Activated naive CD8-positive, alpha-beta T cell treated with anti-CD3 and anti-CD28 coated beads, Interleukin-2, amount 50 U/mL, for 24 hours (primary cell): ENCODE measurements around the gene ATOH7.
A peak's percentile ranks its signal among the peaks of the same experiment; 100 is the strongest.
"Not testable (repeated sequence)": the region's sequence is repeated elsewhere in the genome, so short reads cannot be mapped to it uniquely, and the experiment has no call there.

Experiments
- ATAC-seq: fragments of 150-1000 bp; cut with Tn5 transposase; one replicate; pipeline ENCODE4 v1.10.0; 2021
- DNase-seq: peaks from one replicate; pipeline ENCODE4 v3.0.0; 2021
- H3K27ac Mint-ChIP-seq: one replicate; pipeline ENCODE4 v1.8.0; 2021; ENCODE audit warnings: mild to moderate bottlenecking, mixed read lengths
- H3K27me3 Mint-ChIP-seq: one replicate; pipeline ENCODE4 v1.8.0; 2021; ENCODE audit warnings: mixed read lengths
- H3K36me3 Mint-ChIP-seq: one replicate; pipeline ENCODE4 v1.8.0; 2021; ENCODE audit warnings: low read depth, mixed read lengths
- H3K4me1 Mint-ChIP-seq: one replicate; pipeline ENCODE4 v1.8.0; 2021; ENCODE audit warnings: mixed read lengths
- H3K4me3 Mint-ChIP-seq: one replicate; pipeline ENCODE4 v1.8.0; 2021; ENCODE audit warnings: mild to moderate bottlenecking, moderate library complexity, mixed read lengths
- H3K9me3 Mint-ChIP-seq: one replicate; pipeline ENCODE4 v1.8.0; 2021; ENCODE audit warnings: mixed read lengths

The ATOH7 gene

DNA sequence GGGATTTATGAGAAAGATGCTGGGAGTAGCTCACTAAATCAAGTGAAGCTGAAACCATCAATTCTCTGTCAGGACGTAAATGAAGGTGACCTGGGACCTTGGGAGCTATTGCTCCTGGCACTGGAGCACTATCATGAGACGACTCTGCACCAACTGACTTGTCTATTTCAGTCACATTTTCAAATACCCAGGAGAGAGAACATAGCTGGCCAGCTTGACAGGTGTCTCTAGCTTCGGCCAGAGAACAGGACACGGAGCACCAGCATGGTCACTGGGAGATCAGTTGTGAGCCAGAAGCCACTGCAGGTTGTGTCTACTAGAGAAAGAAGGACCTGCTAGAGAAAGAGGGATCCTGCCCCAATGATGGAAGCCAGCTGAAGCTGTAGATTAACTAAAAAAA, 17.4 kb upstream of the ATOH7 start:
- no peak for ATAC-seq
- Mint-ChIP-seq H3K27me3 (peaks cover 2% of the 10 kb centered on the region), H3K36me3 (no peaks in the 10 kb centered on the region), H3K27ac (no peak overlapping the region), H3K4me3 (no peak overlapping the region), H3K9me3 (no peaks in the 10 kb centered on the region), H3K4me1 (peaks cover 6% of the 10 kb centered on the region)
- DNase-seq: no peak

DNA sequence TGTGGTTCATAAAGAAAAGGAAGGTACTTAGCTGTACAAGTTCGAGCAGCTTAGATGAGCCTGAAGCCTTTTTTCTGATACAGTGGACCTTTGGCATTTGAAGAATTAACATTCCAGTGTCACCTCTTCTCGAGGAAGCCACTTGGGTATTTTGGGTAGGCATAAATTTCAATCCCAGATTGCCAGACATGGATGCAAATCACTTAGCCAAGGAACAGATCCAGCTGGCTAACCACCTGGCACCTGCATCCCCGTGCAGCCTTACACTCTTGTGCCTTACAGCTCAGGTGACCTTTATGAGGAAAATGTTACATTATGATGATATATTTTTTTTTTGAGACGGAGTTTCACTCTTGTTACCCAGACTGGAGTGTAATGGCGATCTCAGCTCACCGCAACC, 16.0 kb upstream of the ATOH7 start:
- Mint-ChIP-seq H3K27me3 (peaks cover 2% of the 10 kb centered on the region), H3K4me1 (peaks cover 6% of the 10 kb centered on the region), H3K27ac (no peak overlapping the region), H3K4me3 (no peak overlapping the region), H3K36me3 (no peaks in the 10 kb centered on the region), H3K9me3 (no peaks in the 10 kb centered on the region)
- DNase-seq (no peak), ATAC-seq (no peak)

- H3K4me1 Mint-ChIP-seq, H3K36me3 Mint-ChIP-seq, H3K27me3 Mint-ChIP-seq, ATAC-seq, H3K27ac Mint-ChIP-seq, DNase-seq, H3K4me3 Mint-ChIP-seq, H3K9me3 Mint-ChIP-seq: not testable (repeated sequence)
These were observed 14.5 kb upstream of the ATOH7 start for GRCh38 chr10:68246397-68246796.

DNA sequence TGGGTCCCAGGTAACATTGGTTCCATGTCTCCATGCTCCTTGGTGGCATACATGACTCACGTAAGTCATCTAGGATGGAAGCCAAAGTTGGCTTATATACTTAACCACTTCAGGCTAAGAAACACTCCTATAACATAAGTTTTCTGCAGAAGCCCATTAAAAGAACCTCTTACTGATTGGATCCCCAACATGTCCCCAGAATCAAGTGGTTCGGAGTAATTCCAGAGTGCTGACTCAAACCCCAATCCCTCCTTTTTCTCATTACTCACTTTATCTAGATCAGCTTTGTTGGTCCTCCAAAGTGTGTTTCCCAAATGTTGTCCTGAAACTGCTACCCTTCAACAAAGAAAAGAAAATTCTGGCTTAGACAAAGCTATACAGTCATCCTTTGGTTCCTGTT, 10.1 kb upstream of the ATOH7 start:
- H3K9me3 Mint-ChIP-seq: no peaks in the 10 kb centered on the region
- no peak for DNase-seq
- H3K27ac Mint-ChIP-seq: no peak overlapping the region
- H3K4me3 Mint-ChIP-seq: no peak overlapping the region
- no peaks in the 10 kb centered on the region for H3K36me3 Mint-ChIP-seq
- no peak for ATAC-seq
- no peaks in the 10 kb centered on the region for H3K27me3 Mint-ChIP-seq
- no peaks in the 10 kb centered on the region for H3K4me1 Mint-ChIP-seq

GRCh38 chr10:68239596-68240150, 7.8 kb upstream of the ATOH7 start:
- no peak for DNase-seq
- Mint-ChIP-seq H3K4me1 (no peaks in the 10 kb centered on the region), H3K36me3 (no peaks in the 10 kb centered on the region), H3K27me3 (no peaks in the 10 kb centered on the region), H3K4me3 (no peak overlapping the region), H3K9me3 (no peaks in the 10 kb centered on the region), H3K27ac (no peak overlapping the region)
- ATAC-seq: no peak

DNA sequence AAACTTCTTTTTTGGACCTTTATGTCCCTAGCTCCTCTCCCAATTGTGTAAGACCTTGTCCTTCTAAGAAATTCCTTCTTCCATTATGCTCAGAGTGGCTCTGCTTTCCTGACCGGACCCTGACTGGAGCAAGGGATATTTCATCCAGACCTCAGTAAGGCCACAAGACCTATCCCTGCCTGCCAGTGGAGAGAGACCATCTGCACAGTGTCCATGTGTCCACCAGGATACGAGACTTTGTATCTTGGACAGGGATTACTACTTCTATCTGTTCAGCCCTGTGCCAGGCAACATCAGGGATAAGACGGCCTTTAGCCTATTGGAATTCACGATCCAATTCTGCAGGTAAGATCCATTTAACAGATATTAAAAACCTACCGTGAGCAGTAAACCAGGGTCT, 7.2 kb upstream of the ATOH7 start:
- ATAC-seq (no peak), DNase-seq (no peak)
- Mint-ChIP-seq H3K27me3 (peaks cover under 1% of the 10 kb centered on the region), H3K4me1 (no peaks in the 10 kb centered on the region), H3K4me3 (no peak overlapping the region), H3K36me3 (no peaks in the 10 kb centered on the region), H3K27ac (no peak overlapping the region), H3K9me3 (no peaks in the 10 kb centered on the region)

DNA sequence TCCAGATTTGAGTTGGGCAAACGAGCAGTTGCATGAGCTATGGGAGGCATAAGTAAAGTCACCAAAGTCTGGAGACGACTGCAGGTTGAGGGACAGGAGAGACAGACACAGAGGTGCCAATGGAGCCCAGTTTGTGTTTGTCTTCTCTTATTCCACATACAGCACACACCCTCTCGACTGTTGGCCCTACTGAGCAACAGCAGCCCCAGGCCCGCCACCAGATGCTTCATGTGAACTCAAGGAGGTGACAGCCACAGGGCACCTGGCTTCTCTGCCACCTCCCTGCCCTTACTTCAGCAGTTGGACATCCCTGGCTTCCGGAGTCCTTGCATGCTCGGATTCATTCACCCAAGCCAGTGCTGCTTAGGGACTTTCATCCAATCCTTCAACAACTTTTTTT, 6.5 kb upstream of the ATOH7 start:
- peaks cover 6% of the 10 kb centered on the region for H3K27me3 Mint-ChIP-seq
- DNase-seq (no peak), ATAC-seq (no peak)
- no peak overlapping the region for H3K27ac Mint-ChIP-seq
- H3K4me3 Mint-ChIP-seq: no peak overlapping the region
- H3K4me1 Mint-ChIP-seq: no peaks in the 10 kb centered on the region
- H3K36me3 Mint-ChIP-seq: no peaks in the 10 kb centered on the region
- H3K9me3 Mint-ChIP-seq: no peaks in the 10 kb centered on the region

DNA sequence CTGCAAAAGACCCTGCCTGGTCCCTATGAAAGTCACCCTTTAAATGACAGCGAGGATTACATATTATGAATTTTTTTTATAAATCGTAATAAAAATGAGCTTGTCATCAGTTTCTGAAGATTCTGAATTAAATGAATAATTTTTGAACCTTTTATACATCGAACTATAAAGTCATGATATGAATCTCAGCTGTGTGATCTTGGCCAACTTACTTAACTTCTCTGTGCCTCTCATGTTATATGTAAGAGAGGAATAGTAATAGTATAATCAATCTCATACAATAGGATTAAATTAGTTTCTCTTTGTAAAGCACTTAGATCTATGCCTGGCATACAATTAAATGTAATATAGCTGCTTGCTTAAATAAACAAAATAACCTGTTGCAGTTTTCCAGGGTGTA, 5.3 kb upstream of the ATOH7 start:
- ATAC-seq (no peak), DNase-seq (no peak)
- Mint-ChIP-seq H3K27ac (no peak overlapping the region), H3K9me3 (no peaks in the 10 kb centered on the region), H3K27me3 (peaks cover 13% of the 10 kb centered on the region), H3K4me3 (no peak overlapping the region), H3K4me1 (no peaks in the 10 kb centered on the region), H3K36me3 (no peaks in the 10 kb centered on the region)

- DNase-seq (no peak), ATAC-seq (no peak)
- Mint-ChIP-seq H3K4me3 (no peak overlapping the region), H3K9me3 (no peaks in the 10 kb centered on the region), H3K4me1 (peaks cover 7% of the 10 kb centered on the region), H3K27me3 (peaks cover 25% of the 10 kb centered on the region), H3K27ac (no peak overlapping the region), H3K36me3 (no peaks in the 10 kb centered on the region)
These were observed 3.7 kb upstream of the ATOH7 start for GRCh38 chr10:68235581-68235980.

DNA sequence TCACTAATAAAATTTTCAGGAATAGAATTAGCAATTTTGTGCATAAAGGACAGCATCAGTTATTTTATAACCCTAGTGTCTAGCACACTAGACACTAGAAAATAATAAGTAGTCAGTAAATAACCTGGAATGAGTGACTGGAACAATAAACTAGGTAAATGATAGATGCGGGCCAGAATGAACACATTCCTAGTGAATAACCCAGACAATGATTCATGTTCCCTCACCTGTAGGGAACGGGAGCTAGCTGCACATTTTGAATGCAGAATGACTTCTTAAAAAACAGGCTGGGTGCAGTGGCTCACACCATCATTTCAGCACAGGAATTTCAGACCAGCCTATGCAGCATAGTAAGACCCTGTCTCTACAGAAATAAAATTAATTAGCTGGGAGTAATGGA, 3.2 kb upstream of the ATOH7 start:
- no peak overlapping the region for H3K27ac Mint-ChIP-seq
- DNase-seq: no peak
- H3K27me3 Mint-ChIP-seq: peaks cover 29% of the 10 kb centered on the region
- no peak overlapping the region for H3K4me3 Mint-ChIP-seq
- ATAC-seq: no peak
- H3K36me3 Mint-ChIP-seq: no peaks in the 10 kb centered on the region
- peaks cover 8% of the 10 kb centered on the region for H3K4me1 Mint-ChIP-seq
- no peaks in the 10 kb centered on the region for H3K9me3 Mint-ChIP-seq

DNA sequence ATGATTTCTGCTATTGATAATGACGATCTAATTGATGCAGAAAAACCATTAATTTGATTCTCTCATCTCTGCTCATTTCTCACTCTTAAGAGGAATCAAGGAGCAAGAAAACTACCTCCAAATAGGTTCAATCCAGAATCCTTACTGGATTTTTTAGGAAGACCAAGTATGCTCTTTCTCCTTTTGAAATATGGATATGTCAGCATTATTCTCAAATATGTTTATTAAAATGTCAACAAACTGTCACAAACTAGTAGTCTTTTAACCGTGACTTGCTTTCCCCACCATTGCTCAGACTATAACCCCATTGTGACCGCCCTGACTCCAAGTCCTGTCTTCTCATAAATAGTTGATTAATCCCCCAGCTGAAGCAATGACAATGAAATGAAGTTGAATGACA, 1.1 kb upstream of the ATOH7 start:
- no peak overlapping the region for H3K27ac Mint-ChIP-seq
- no peak overlapping the region for H3K4me3 Mint-ChIP-seq
- DNase-seq (no peak), ATAC-seq (no peak)
- peaks cover 8% of the 10 kb centered on the region for H3K4me1 Mint-ChIP-seq
- H3K9me3 Mint-ChIP-seq: no peaks in the 10 kb centered on the region
- no peaks in the 10 kb centered on the region for H3K36me3 Mint-ChIP-seq
- H3K27me3 Mint-ChIP-seq: peaks cover 44% of the 10 kb centered on the region

GRCh38 chr10:68231106-68231816, 652 bp downstream of the ATOH7 start:
- Mint-ChIP-seq H3K9me3 (no peaks in the 10 kb centered on the region), H3K27me3 (peaks cover 48% of the 10 kb centered on the region), H3K36me3 (no peaks in the 10 kb centered on the region), H3K4me1 (peaks cover 8% of the 10 kb centered on the region), H3K27ac (no peak overlapping the region), H3K4me3 (peak overlapping the region; percentile 71)
- DNase-seq (peak; percentile 38), ATAC-seq (peak; percentile 90)

DNA sequence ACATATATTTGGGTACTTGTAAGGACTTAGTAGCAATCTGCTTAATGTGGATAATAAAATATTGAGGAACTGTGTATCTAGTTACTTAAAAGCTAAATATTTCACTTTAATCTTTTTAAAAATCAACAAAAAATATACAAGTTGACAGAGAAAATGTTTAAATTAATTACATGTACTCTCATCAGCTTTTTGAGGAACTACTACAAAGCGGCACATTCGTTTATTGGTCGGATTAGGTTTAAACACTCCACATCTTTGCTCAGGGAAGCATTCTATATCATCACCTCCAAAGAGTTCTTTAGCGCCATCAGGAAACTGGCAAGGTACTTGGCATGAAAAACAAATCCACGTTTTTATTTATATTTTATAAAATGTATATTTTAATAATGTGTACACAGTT, 1.6 kb downstream of the ATOH7 start:
- DNase-seq (no peak), ATAC-seq (no peak)
- Mint-ChIP-seq H3K27ac (no peak overlapping the region), H3K27me3 (peaks cover 48% of the 10 kb centered on the region), H3K36me3 (no peaks in the 10 kb centered on the region), H3K4me1 (peaks cover 8% of the 10 kb centered on the region), H3K4me3 (peak overlapping the region; percentile 71), H3K9me3 (no peaks in the 10 kb centered on the region)

DNA sequence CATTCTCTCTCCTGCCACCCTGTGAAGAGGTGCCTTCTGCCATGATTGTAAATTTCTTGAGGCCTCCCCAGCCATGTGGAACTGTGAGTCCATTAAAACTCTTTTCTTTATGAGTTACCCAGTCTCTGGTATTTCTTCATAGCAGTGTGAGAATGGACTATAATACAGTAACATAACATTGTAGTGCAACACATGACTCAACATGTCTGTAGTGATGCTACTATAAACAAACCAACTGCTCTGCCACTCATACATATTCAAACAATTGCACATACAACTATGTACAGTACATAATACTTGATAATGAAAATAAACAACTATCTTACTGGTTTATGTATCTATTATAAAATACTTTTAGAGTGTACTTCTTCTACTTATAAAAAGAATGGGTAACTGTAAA, 7.1 kb downstream of the ATOH7 start:
- no peak for DNase-seq
- Mint-ChIP-seq H3K36me3 (no peaks in the 10 kb centered on the region), H3K27ac (no peak overlapping the region), H3K4me3 (no peak overlapping the region), H3K27me3 (peaks cover 20% of the 10 kb centered on the region), H3K4me1 (no peaks in the 10 kb centered on the region), H3K9me3 (no peaks in the 10 kb centered on the region)
- no peak for ATAC-seq

DNA sequence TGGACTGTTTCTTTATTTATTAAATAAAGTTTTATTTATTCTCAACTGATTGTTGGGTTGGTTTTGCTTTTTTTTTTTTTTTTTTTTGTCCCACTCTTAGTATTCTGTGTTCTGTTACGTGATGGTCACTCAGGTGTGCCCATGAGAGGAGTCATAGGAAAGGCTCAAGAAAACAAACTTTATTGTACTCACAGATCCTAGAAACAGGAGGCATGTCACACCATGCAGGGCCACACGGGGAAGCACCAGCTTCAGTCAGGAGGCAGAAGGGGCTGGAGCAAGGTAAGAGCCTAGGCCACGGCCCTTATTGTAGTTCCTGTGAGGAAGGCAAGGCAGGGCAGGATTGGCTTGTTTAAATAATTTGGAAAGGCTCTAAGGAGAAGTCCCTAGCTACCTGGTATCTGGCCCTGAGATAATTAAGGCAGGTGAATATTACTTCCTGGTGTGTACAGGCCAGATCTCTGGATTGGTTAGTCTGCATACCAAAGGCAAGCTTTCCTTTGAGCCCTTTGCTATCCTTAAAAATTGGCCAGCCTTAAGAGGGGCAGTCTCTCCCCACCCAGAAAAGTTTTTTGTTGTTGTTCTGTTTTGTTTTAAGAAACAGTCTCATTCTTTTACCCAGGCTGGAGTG, 8.3 kb downstream of the ATOH7 start:
- ATAC-seq (no peak), DNase-seq (no peak)
- Mint-ChIP-seq H3K27ac (no peak overlapping the region), H3K36me3 (no peaks in the 10 kb centered on the region), H3K9me3 (no peaks in the 10 kb centered on the region), H3K27me3 (peaks cover 10% of the 10 kb centered on the region), H3K4me1 (no peaks in the 10 kb centered on the region), H3K4me3 (no peak overlapping the region)
